Activated T-cell treated with anti-CD3 and anti-CD28 coated beads for 1 hour (primary cell): ENCODE data around the gene ZFP69.
"Not testable (repeated sequence)": the region's sequence is repeated elsewhere in the genome, so short reads cannot be mapped to it uniquely, and the experiment has no call there.

Experiments used
- DNase-seq: peaks from one replicate; pipeline ENCODE4 v3.0.0-alpha.2; 2020; ENCODE audit warnings: low read depth

The ZFP69 gene

GRCh38 chr1:40476924-40477677 lies at the start of gene ZFP69:
TSS of gene ZFP69 (plus strand) at chr1:40477290. CDS start at chr1:40479362, 2,072 bp downstream.
- peak; percentile 56 for DNase-seq

DNA sequence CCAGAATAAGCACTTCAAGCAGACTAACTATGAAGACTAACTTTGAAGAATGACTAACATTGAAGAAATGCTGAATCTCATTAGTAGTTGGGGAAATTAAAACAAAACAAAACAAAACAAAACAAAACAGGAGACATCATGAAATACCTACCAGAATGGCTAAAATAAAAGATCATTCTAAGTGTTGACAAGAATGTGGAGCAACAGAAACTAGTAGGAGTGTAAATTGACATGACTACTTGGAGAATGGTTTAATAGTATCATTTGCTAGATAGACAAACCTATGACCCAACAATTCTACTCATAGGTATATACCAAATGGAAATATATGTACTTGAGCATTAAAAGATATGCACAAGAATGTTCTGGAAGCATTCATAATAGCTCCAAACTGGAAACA lies 45.7 kb upstream of the ZFP69 start:
- DNase-seq, result no peak

DNA sequence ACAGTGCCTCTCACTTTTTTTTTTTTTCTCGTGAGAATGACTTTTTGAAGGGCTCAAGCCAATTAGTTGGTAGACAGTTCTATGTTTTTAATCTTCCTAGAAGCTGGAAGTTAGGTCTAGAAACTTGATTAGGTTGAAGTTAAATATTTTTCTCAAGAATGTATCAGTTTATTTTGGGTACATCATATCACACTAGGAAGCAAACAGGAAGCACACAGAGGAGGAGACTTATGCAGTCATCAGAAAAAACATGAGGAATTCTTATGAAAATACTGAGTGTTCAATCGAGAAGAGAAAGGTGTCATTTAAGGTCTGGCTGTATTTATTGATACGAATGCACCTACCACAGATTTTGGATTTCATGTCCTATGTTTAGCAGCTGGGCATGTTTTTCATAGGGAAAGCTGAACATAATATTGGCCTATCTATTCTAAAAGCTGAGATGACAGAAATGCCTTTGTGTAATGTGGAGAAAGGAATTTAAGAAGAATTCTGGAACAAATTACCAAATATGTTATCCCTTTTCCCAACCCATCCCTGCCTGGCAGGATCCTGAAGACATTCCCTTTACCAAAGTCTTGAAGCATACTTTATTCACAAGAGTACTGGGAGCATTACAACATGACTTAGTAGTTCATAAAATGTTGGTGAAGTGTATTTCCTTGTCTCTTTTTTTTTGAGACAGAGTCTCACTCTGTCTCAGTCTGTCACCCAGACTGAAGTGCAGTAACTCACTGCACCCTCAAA lies 44.3 kb upstream of the ZFP69 start:
- no peak for DNase-seq

DNA sequence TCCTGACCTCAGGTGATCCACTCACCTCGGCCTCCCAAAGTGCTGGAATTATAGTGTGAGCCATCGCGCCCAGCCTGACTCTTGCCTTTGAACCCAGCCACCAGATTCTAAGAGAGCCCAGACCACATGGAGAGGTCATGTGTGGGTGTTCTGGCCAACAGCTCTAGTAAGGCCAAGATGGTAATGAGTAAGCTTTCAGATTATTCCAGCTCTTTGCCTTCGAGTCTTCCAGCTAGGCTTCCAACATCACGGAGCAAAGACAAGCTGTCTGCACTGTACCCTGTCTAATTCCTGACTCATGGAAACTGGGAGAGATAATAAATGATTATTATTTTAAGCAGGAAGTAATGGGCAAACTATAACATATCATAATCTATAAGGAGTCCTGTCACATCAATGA lies 41.6 kb upstream of the ZFP69 start:
- no peak for DNase-seq

- DNase-seq, result no peak
Observed at GRCh38 chr1:40435876-40436275, 41.2 kb upstream of the ZFP69 start.

- peak; percentile 6 for DNase-seq
Observed at GRCh38 chr1:40438391-40439015, 38.6 kb upstream of the ZFP69 start.

- DNase-seq, result no peak
Observed at GRCh38 chr1:40439247-40439646, 37.8 kb upstream of the ZFP69 start.

GRCh38 chr1:40449684-40450494 lies 27.2 kb upstream of the ZFP69 start, which contains the start of gene ZFP69B:
TSS of gene ZFP69B (plus strand) at chr1:40450476. CDS start at chr1:40450962, 486 bp downstream.
- DNase-seq, result peak; percentile 83

DNA sequence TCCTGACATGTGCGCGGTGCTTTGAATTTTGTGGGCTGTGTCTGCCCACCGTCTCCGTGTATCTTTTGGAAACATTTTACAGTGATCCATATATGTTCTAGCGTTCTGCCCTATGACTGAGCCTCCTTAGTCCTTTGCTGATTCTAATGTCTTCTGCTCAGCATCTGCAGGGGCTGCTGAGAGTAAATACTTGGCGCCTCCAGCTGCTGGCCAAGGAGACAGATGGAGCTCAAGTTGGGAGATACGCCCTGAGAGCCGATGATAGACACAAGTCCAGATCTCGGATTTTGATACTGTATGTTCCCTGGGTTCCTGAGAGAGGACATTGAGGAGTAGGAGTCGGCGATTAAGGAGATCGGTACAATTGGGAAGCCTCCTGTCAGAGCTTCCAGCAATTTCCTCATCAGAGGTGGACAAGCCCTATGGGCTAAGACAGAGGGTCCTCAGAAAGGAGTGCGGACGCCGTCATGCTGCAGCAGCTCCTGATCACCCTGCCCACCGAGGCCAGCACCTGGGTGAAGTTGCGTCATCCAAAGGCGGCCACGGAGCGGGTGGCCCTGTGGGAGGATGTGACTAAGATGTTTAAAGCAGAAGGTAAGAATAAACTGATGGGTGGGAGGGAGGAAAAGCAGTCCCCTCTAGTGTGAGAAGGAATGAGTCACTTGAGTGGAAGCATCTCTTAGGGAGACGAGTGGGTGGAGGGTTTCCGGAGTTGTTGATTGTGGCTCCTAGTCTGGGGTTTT lies 26.4 kb upstream of the ZFP69 start:
- DNase-seq, result peak; percentile 61

- DNase-seq, result no peak
Observed at GRCh38 chr1:40451238-40451585, 25.9 kb upstream of the ZFP69 start.

DNA sequence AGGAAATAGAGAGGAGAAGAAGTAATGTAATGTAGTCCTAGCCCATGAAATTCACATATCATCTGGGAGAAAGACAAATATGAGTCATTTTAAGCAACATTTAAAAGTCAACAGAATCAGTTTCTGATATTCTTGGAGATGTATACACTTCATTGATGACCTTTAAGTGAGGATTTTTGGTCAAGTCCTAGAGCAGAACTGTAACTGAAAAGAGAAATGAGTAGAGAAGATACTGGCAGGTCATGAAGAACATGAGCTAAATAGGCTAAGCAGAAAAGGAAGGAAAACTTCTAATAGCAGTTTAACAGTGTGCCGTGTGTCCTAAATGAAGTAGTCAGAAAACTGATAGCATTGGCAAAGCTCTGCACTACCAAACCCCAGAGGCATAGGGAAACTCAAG lies 22.2 kb upstream of the ZFP69 start:
- DNase-seq, result no peak

- DNase-seq, result no peak
Observed at GRCh38 chr1:40462956-40463590, 14.0 kb upstream of the ZFP69 start.

DNA sequence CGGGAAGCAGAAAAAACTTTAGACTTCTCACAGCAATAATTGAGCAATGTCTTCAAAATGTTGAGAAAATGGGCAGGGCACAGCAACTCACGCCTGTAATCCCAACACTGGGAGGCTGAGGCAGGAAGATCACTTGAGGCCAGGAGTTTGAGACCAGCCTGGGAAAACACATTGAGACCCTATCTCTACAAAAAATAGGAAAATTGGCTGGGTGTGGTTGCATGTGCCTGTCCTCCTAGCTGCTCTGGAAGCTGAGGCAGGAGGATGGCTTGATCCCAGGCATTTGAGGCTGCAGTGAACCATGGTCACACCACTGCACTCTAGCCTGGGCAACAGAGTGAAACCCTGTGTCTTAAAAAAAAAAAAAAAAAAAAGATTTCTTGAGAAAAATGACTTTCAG lies 7.8 kb upstream of the ZFP69 start:
- DNase-seq, result no peak

DNA sequence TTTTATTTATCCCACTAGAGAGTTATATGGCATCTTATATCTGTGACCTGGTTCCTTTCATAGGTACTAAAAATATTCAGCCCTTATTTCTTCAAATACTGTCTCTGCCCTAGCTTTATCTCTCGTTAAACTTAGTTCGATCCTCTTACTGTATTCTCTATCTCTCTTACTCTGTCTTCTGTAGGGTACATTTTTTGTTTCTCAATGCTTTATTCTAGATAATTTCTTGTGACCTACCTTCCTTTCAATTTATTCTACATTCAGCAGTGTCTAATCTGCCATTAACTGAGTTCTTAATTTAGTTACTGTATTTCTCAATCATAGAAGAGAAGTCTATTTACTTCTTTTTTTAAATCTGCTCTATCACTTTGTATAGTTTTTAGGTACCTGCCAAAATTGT lies 1.8 kb upstream of the ZFP69 start:
- no peak for DNase-seq

DNA sequence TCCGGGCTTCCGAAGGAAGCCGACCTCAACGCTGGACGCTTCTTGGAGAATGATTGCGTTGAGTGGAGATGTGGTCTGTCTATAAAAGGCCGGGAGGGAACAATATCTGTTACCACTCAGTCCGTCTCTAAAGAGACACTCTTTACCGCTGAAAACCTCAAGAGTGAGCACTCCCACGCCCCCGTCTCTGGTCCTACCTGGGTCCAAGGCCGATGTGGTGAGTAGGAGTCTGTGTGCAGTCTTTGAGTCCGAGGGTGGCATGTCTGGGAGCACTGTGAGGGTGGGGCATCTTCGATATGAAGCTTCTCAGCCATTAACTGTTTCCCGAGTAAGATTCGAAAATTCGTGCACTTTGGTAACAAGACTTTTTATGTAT lies 576 bp downstream of the ZFP69 start:
- no peak for DNase-seq

- DNase-seq, result no peak
Observed at GRCh38 chr1:40478276-40478675, 1.2 kb downstream of the ZFP69 start.

- no peak for DNase-seq
Observed at GRCh38 chr1:40479156-40479555, 2.1 kb downstream of the ZFP69 start.

- no peak for DNase-seq
Observed at GRCh38 chr1:40495315-40495903, 18.3 kb downstream of the ZFP69 start.

DNA sequence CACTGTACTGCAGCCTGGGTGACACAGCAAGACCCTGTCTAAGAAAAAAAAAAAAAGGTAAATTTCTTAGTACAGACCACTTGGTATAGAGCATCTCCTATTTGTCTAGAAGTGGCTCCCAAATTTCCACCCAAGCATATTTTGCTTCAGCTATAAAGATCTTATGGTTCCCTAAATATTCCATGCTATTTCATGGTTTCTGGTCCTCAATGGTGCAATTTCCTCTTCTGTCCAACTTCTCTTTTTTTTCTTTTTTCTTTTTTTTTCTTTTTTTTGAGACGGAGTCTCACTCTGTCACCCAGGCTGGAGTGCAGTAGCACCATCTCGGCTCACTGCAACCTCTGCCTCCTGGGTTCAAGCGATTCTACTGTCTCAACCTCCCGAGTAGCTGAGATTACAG lies 25.6 kb downstream of the ZFP69 start:
- DNase-seq, result not testable (repeated sequence)

- no peak for DNase-seq
Observed at GRCh38 chr1:40507973-40508372, 30.9 kb downstream of the ZFP69 start.
